HCT116 (cell line): ENCODE results near the gene XYLT1. TPM values are rescaled to one million over a fixed set of nuclear protein-coding genes. Genes with fewer than 3 reads are reported as not detected.

ENCODE experiments used
- ATAC-seq: fragments of 200-7000 bp; cut with Tn5 transposase; 2 replicates; pipeline ENCODE4 v1.9.1; 2020; ENCODE audit warnings: mild to moderate bottlenecking, moderate library complexity
- BruUV-seq: library from RNA; stranded (reverse); fragments of 400-500 nt; replicated peaks from 2 replicates; lab custom pipeline; 2021; lab: Mats Ljungman, UMichigan
- CTCF ChIA-PET: fragments of 300-600 bp; sonication (Branson Sonifier 250); formaldehyde crosslinking; loops from one replicate; lab custom pipeline; 2021; ENCODE audit warnings: antibody characterized with exemption; lab: Charles Lee
- POLR2A ChIA-PET: fragments of 300-600, 350-600 bp; sonication (Branson Sonifier 250); formaldehyde crosslinking; loops from one replicate; lab custom pipeline; 2021; ENCODE audit warnings: antibody characterized with exemption; lab: Charles Lee
- RAD21 ChIA-PET, 2 experiments: fragments of 300-600 bp; sonication (Branson Sonifier 250); formaldehyde crosslinking; loops; one replicate each; lab custom pipeline; 2023; ENCODE audit warnings: low total read pairs in 2 of 2; ENCODE audit not compliant: uncharacterized antibody in 2 of 2, unreplicated experiment in 2 of 2, low non-redundant PET in 1 of 2; lab: Charles Lee
- DNase-seq: peaks from one replicate; pipeline ENCODE4 v3.0.0-alpha.2; 2010; ENCODE audit warnings: low read depth, low spot score
- H2AFZ ChIP-seq: fragments of 200-600 bp; shearing (Covaris generic), sonication (generic); 2 replicates; pipeline ENCODE4 v1.6.1; 2017; ENCODE audit warnings: low read depth, mixed run types, mixed read lengths, antibody characterized with exemption, low read length; ENCODE audit not compliant: poor library complexity, severe bottlenecking
- H3K27ac ChIP-seq: 2 replicates; pipeline ENCODE4 v1.5.1; 2012; ENCODE audit warnings: low read depth, low read length
- H3K27me3 ChIP-seq: fragments of 200-600 bp; sonication (generic); 2 replicates; pipeline ENCODE4 v1.6.1; 2016; ENCODE audit warnings: mixed run types, low read length, mixed read lengths; ENCODE audit not compliant: insufficient read depth
- H3K36me3 ChIP-seq, 2 experiments: fragments of 200-500 bp in 1 of 2; fragments of 200-600 bp in 1 of 2; sonication (Bioruptor generic) in 1 of 2; sonication (generic) in 1 of 2; 2 replicates each; pipeline versions ENCODE4 v1.5.1 to v1.6.1; 2014 to 2016; ENCODE audit warnings: low read length in 2 of 2, inconsistent platforms in 1 of 2, mixed read lengths in 1 of 2, mixed run types in 1 of 2; ENCODE audit not compliant: insufficient read depth in 2 of 2, control insufficient read depth in 1 of 2
- H3K4me1 ChIP-seq, 2 experiments: fragments of 200-600 bp in 1 of 2; sonication (generic) in 1 of 2; 2 replicates each; pipeline versions ENCODE4 v1.5.1 to v1.6.1; 2012 to 2017; ENCODE audit warnings: low read length in 2 of 2, inconsistent platforms in 1 of 2, mild to moderate bottlenecking in 1 of 2, mixed read lengths in 1 of 2, mixed run types in 1 of 2, moderate library complexity in 1 of 2; ENCODE audit not compliant: insufficient read depth in 2 of 2, control insufficient read depth in 1 of 2
- H3K4me2 ChIP-seq: fragments of 200-600 bp; sonication (generic); 2 replicates; pipeline ENCODE4 v1.6.1; 2017; ENCODE audit warnings: mixed run types, low read length, mixed read lengths
- H3K4me3 ChIP-seq, 2 experiments: fragments of 200-600 bp in 1 of 2; sonication (generic) in 1 of 2; replicated peaks in 1 of 2; 2 replicates each; pipeline ENCODE4 v1.5.1; 2011 to 2016; ENCODE audit warnings: low read length in 2 of 2, control low read depth in 1 of 2, low read depth in 1 of 2, mild to moderate bottlenecking in 1 of 2, mixed read lengths in 1 of 2, mixed run types in 1 of 2
- H3K79me2 ChIP-seq: fragments of 200-600 bp; sonication (generic); 2 replicates; pipeline ENCODE4 v1.6.1; 2017; ENCODE audit warnings: mild to moderate bottlenecking, mixed run types, low read length, moderate library complexity, mixed read lengths; ENCODE audit not compliant: insufficient read depth
- H3K9ac ChIP-seq: fragments of 200-600 bp; sonication (generic); 2 replicates; pipeline ENCODE4 v1.6.1; 2016; ENCODE audit warnings: low read length, mixed read lengths
- H3K9me2 ChIP-seq: fragments of 200-600 bp; sonication (generic), shearing (Covaris generic); 2 replicates; pipeline ENCODE4 v1.6.1; 2017; ENCODE audit warnings: mixed run types, mild to moderate bottlenecking, moderate library complexity; ENCODE audit not compliant: insufficient read depth
- H3K9me3 ChIP-seq, 2 experiments: fragments of 200-500 bp in 1 of 2; fragments of 200-600 bp in 1 of 2; sonication (Bioruptor generic) in 1 of 2; sonication (generic) in 1 of 2; 2 replicates each; pipeline ENCODE4 v1.6.1; 2014 to 2017; ENCODE audit warnings: low read length in 2 of 2, mixed read lengths in 2 of 2, inconsistent platforms in 1 of 2, low read depth in 1 of 2, mild to moderate bottlenecking in 1 of 2, mixed run types in 1 of 2, moderate library complexity in 1 of 2; ENCODE audit not compliant: control insufficient read depth in 1 of 2, insufficient read depth in 1 of 2
- H4K20me1 ChIP-seq: fragments of 200-600 bp; sonication (generic), shearing (Covaris generic); 2 replicates; pipeline ENCODE4 v1.6.1; 2017; ENCODE audit warnings: mixed run types, mild to moderate bottlenecking, moderate library complexity; ENCODE audit not compliant: insufficient read depth
- CEBPB ChIP-seq: IDR thresholded peaks from 2 replicates; pipeline ENCODE4 v1.6.1; 2012; ENCODE audit warnings: low read depth
- EGR1 ChIP-seq: IDR thresholded peaks from 2 replicates; pipeline ENCODE4 v1.6.1; 2012; ENCODE audit warnings: low read depth
- ELF1 ChIP-seq: IDR thresholded peaks from 2 replicates; pipeline ENCODE4 v1.6.1; 2012; ENCODE audit warnings: low read depth, borderline replicate concordance
- JUND ChIP-seq: IDR thresholded peaks from 2 replicates; pipeline ENCODE4 v1.6.1; 2012
- POLR2AphosphoS5 ChIP-seq: IDR thresholded peaks from 2 replicates; pipeline ENCODE4 v1.6.1; 2011; ENCODE audit warnings: mild to moderate bottlenecking, low read depth, low read length, moderate library complexity
- YY1 ChIP-seq: IDR thresholded peaks from 2 replicates; pipeline ENCODE4 v1.6.1; 2011; ENCODE audit warnings: low read length, low read depth, moderate library complexity, mild to moderate bottlenecking; ENCODE audit not compliant: insufficient replicate concordance; ENCODE audit errors: extremely low read depth
- ZFX ChIP-seq: fragments of 450-650 bp; IDR thresholded peaks from 2 replicates; pipeline ENCODE4 v1.6.1; 2017
- ZNF274 ChIP-seq: fragments of 200-500 bp; sonication (Bioruptor generic); IDR thresholded peaks from 2 replicates; pipeline ENCODE4 v1.6.1; 2014; ENCODE audit warnings: mild to moderate bottlenecking, low read depth, low read length, inconsistent platforms
- intact Hi-C: fragments of 100-400 bp; cut with micrococcal nuclease; formaldehyde crosslinking; loops from 2 replicates; pipeline ENCODE4 v1.10.0; 2022
- total RNA-seq: library from RNA; stranded (reverse); gene quantifications from one replicate; pipeline ENCODE4 v1.2.1, GENCODE V29; 2021; ENCODE audit not compliant: unreplicated experiment
- TF ChIP-seq, protein P1 (sequence below): IDR thresholded peaks from 2 replicates; pipeline ENCODE4 v1.6.1; 2012
- TF ChIP-seq, protein P2 (sequence below): IDR thresholded peaks from 2 replicates; pipeline ENCODE4 v1.6.1; 2012
- TF ChIP-seq, protein P3 (sequence below), 3 experiments: fragments of 200-600 bp in 1 of 3; sonication (generic) in 1 of 3; IDR thresholded peaks in 2 of 3; conservative IDR thresholded peaks in 1 of 3; 2 replicates each; pipeline ENCODE4 v1.5.1; 2012 to 2017; ENCODE audit warnings: low read depth in 2 of 3, low read length in 2 of 3, antibody characterized with exemption in 1 of 3, borderline replicate concordance in 1 of 3, control low read depth in 1 of 3, mild to moderate bottlenecking in 1 of 3, mixed read lengths in 1 of 3, mixed run types in 1 of 3, moderate library complexity in 1 of 3; ENCODE audit not compliant: insufficient read depth in 1 of 3

XYLT1 gene
- total RNA-seq, 1 experiment from 2014 or later = 4.5 TPM

DNA sequence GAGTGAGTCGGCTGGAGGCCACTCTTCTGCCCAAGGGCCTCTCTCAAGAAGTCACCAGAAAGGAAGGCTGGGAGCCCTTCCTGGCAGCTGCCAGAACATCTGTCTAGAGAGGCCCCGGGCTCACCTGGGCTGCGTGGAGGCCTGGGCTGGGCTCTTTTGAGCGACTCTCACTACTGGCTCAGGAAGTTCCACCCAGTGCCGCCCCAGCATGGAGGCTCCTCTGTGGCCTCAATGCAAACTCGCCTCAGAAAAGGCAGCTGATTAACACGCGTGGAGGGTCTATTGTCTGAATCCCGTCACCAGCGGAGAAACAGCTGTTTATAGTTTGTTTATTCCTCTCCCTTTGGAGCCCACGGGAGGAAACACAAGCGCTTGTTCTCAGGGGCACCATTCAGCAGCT, 25.3 kb downstream of the XYLT1 start:
- ATAC-seq = no peak
- CTCF ChIA-PET = no interaction called here

DNA sequence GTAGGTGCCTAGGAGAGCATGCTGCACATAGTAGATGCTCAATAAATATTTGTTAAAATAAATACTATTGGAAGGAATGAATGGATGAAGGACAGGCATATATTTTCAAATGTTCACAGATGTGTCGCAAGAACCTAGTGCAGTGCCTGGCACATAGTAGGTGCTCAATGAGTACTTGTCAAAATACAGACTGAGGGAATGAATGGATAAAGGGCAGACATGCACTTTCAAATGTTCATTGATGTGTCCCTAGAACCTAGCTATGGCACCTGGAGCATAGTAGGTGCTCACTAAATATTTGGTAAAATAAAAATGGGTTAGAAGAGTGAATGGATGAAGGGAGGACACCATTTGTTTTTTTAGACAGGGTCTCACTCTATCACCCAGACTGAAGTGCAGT, 26.1 kb downstream of the XYLT1 start:
- DNase-seq (no peak), ATAC-seq (no peak)
- Histone ChIP-seq H3K9me3 (no peaks in the 10 kb centered on the region), H3K27ac (no peak overlapping the region), H3K27me3 (no peaks in the 10 kb centered on the region), H2AFZ (no peak overlapping the region), H3K4me2 (no peak overlapping the region), H3K4me1 (no peaks in the 10 kb centered on the region), H3K9me2 (no peaks in the 10 kb centered on the region), H3K79me2 (no peaks in the 10 kb centered on the region), H3K36me3 (no peaks in the 10 kb centered on the region), H3K9ac (no peak overlapping the region), H4K20me1 (no peaks in the 10 kb centered on the region), H3K4me3 (no peak overlapping the region)
- no TSS peak for BruUV-seq
- no peak for TF ChIP-seq YY1
- no peak for TF ChIP-seq ZFX
- TF ChIP-seq ELF1 = no peak
- TF ChIP-seq, protein P1, sequence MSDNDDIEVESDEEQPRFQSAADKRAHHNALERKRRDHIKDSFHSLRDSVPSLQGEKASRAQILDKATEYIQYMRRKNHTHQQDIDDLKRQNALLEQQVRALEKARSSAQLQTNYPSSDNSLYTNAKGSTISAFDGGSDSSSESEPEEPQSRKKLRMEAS = no peak
- no peak for TF ChIP-seq POLR2AphosphoS5
- TF ChIP-seq JUND = no peak
- TF ChIP-seq, protein P2, sequence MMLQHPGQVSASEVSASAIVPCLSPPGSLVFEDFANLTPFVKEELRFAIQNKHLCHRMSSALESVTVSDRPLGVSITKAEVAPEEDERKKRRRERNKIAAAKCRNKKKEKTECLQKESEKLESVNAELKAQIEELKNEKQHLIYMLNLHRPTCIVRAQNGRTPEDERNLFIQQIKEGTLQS = no peak
- TF ChIP-seq CEBPB = no peak
- no peak for TF ChIP-seq EGR1
- CTCF ChIA-PET = no interaction called here
- RAD21 ChIA-PET = no interaction called here
- POLR2A ChIA-PET = no interaction called here
- intact Hi-C loops = no loop called here

More for the DNA sequence above, 25.3 kb downstream of the XYLT1 start:
- Histone ChIP-seq H3K36me3 (no peaks in the 10 kb centered on the region), H2AFZ (no peak overlapping the region), H3K4me2 (no peak overlapping the region)
- POLR2A ChIA-PET = no interaction called here
- no TSS peak for BruUV-seq
- TF ChIP-seq POLR2AphosphoS5 (no peak), ZNF274 (no peak), ELF1 (no peak), JUND (no peak)
- TF ChIP-seq, protein P3, sequence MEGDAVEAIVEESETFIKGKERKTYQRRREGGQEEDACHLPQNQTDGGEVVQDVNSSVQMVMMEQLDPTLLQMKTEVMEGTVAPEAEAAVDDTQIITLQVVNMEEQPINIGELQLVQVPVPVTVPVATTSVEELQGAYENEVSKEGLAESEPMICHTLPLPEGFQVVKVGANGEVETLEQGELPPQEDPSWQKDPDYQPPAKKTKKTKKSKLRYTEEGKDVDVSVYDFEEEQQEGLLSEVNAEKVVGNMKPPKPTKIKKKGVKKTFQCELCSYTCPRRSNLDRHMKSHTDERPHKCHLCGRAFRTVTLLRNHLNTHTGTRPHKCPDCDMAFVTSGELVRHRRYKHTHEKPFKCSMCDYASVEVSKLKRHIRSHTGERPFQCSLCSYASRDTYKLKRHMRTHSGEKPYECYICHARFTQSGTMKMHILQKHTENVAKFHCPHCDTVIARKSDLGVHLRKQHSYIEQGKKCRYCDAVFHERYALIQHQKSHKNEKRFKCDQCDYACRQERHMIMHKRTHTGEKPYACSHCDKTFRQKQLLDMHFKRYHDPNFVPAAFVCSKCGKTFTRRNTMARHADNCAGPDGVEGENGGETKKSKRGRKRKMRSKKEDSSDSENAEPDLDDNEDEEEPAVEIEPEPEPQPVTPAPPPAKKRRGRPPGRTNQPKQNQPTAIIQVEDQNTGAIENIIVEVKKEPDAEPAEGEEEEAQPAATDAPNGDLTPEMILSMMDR (IDR thresholded peaks at IDR 0.05 in 2 of 3, conservative IDR thresholded peaks at IDR 0.05 in 1 of 3; ENCODE audit: borderline replicate concordance in 1 of 3, insufficient read depth in 1 of 3, low read depth in 2 of 3, low read length in 2 of 3) = no peak
- TF ChIP-seq, all 23 proteins: peak for 0
- Histone ChIP-seq H3K27ac (no peak overlapping the region), H3K27me3 (no peaks in the 10 kb centered on the region), H3K9me2 (no peaks in the 10 kb centered on the region), H3K4me1 (no peaks in the 10 kb centered on the region), H3K9me3 (no peaks in the 10 kb centered on the region), H3K4me3 (no peak overlapping the region), H4K20me1 (no peaks in the 10 kb centered on the region), H3K9ac (no peak overlapping the region), H3K79me2 (no peaks in the 10 kb centered on the region)
- DNase-seq = no peak
- intact Hi-C loops = no loop called here
- RAD21 ChIA-PET = no interaction called here
